Left lobe of liver (tissue), 2 donors: ENCODE results near the gene HPS1. TPM values are rescaled to one million over a fixed set of nuclear protein-coding genes. Genes with fewer than 3 reads are reported as not detected.

Experiments used
- ATAC-seq: fragments of 200-7000 bp; cut with Tn5 transposase; one replicate; pipeline ENCODE4 v1.9.1; 2020; ENCODE audit warnings: mild to moderate bottlenecking, moderate library complexity
- DNase-seq: peaks from one replicate; pipeline ENCODE4 v3.0.0-alpha.2; 2020; ENCODE audit warnings: low spot score
- total RNA-seq: library from RNA; stranded (reverse); gene quantifications from one replicate; pipeline ENCODE4 v1.2.1, GENCODE V29; 2021
- donor health status: DM: no; HTN: no; CAD: no; lungs with moderate emphysema.
- donor health status: DM: no; HTN: yes; CAD: no.

Gene HPS1
- total RNA-seq, 1 donor from 2014 or later: 26.0 TPM

- DNase-seq (no peak), ATAC-seq (no peak)
Measured at GRCh38 chr10:98433881-98434732, 12.6 kb downstream of the HPS1 start.

DNA sequence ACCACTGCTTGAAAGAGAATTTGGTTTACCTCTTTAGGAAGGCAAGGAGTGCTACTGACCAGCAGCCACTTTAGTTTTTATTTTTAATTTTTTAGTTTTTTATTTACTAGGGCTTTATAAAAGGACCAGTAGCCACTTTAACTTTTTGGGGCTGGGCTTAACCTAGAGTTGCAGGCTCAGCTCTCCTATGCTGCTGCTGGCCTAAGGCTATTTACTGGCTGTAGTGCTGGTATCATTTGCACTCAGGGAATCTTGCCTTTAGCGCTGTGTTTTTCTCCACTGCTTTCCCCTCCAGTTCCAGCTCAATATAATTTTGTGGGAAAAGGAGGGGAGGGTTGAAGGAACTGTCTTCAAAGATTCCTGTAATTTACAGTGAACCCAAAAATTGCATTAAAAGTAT, 13.4 kb downstream of the HPS1 start:
- no peak for ATAC-seq

GRCh38 chr10:98432330-98432729, 14.4 kb downstream of the HPS1 start:
- no peak for DNase-seq

More for the DNA sequence above, 13.4 kb downstream of the HPS1 start:
- no peak for DNase-seq

DNA sequence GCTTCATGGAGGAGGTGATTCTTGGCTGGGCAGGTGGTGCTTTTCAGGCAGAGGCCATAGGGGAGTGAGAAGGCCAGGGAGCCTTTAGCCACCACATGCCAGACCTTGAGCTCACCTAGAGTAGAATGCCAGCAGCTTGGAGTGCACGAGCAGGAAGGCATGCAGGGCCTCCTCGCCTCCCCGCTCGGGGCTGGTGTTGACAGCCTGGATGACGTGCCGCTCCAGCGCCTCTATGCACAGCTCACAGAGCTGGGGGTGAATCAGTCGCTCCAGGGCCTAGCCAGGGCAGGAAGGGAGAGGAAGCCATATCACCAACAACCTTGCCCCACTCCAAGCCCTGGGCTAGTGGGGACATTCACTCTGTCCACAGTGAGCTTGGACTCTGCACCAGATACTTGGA, 15.7 kb downstream of the HPS1 start:
- DNase-seq: no peak
- no peak for ATAC-seq

More at GRCh38 chr10:98432330-98432729, 14.4 kb downstream of the HPS1 start:
- no peak for ATAC-seq

DNA sequence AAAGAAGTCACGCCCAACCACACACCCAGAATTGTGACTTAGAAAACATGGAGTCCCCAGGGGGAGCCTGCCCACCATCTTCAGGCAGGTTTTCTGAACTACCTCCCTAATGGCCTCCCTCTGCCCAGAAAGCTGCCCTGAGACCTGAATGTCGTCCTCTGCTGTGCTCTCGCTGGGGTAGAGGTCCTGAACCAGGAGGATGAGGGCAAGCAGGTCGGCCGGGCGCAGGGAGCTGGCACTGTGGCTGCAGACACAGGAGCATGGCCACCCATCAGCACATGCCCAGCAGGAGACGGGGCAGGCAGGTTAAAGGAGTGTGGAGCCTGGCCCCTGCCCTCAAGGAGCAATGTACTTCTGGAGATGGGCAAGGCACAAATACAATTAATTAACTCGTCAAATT, 16.3 kb downstream of the HPS1 start:
- DNase-seq: no peak

GRCh38 chr10:98429320-98430072, 17.2 kb downstream of the HPS1 start:
- no peak for DNase-seq

More for the DNA sequence above, 16.3 kb downstream of the HPS1 start:
- no peak for ATAC-seq

GRCh38 chr10:98427011-98427515, 19.7 kb downstream of the HPS1 start:
- DNase-seq: no peak

More at GRCh38 chr10:98429320-98430072, 17.2 kb downstream of the HPS1 start:
- no peak for ATAC-seq

DNA sequence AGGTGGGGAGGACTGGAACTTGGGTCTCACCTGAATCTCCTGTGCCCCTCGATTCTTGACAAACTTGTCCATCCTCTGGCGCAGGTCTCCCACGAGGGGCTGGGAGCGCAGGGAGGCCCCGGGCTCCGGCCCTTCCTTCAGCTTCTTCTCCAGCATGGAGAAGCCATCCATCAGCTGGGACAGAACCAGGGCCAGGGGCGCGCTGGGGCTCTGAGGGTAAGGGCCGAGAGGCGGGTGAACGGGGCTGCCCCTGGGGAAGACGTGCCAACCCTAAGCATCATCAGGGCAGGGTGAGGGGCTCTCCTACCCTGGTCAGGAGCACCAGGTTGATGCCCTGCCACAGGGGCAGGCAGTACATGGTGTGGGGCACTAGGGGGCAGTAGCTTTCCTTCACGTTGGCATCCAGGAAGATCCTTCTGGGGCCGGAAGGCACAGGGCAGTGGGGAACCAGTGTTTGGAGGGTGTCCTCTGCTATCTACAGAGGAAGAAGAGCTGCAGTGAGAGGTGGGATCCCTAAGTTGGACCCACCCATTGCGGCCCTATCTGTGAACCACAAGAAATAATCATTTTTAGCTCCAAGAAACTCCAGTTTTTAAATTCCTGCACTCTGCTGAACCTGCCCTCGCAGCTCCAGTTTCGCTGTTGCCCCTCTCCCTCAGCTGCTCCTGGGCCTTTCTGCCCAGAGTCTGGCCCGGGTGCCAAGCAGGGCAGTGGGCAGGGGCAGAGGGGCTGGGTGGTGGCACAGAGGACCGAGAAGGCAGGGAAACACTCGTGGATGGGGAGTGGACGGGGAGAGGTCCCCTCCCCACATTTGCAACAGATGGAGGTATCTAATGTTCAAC, 21.0 kb downstream of the HPS1 start:
- ATAC-seq (peak; percentile 74), DNase-seq (peak; percentile 51)

More at GRCh38 chr10:98427011-98427515, 19.7 kb downstream of the HPS1 start:
- ATAC-seq: no peak

GRCh38 chr10:98424295-98425254, 22.2 kb downstream of the HPS1 start:
- no peak for ATAC-seq

GRCh38 chr10:98423691-98424120, 23.0 kb downstream of the HPS1 start:
- DNase-seq: peak; percentile 37
- ATAC-seq: no peak

More at GRCh38 chr10:98424295-98425254, 22.2 kb downstream of the HPS1 start:
- peak; percentile 42 for DNase-seq

DNA sequence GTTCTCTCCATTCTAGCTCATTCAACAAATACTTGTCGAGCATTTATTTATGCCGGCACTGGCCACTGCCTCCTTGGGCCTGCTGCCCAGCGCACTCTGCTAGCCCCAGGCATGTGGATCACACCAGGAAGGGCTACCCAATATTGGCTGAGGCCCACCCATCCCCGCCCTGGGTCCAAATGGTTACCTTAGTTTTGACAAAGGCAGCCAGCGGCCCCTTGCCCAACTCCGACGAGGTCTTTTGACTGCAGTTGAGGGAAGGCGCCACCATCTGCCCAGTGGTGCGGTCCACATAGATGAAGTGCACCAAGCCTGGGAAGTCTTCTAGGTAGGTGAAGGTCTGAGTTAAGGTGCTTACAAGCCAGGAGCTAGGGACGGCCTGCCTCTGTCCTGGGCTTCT, 24.6 kb downstream of the HPS1 start:
- DNase-seq (peak; percentile 38), ATAC-seq (no peak)

GRCh38 chr10:98420786-98421185, 25.9 kb downstream of the HPS1 start:
- ATAC-seq: peak; percentile 66
- DNase-seq: peak; percentile 82

DNA sequence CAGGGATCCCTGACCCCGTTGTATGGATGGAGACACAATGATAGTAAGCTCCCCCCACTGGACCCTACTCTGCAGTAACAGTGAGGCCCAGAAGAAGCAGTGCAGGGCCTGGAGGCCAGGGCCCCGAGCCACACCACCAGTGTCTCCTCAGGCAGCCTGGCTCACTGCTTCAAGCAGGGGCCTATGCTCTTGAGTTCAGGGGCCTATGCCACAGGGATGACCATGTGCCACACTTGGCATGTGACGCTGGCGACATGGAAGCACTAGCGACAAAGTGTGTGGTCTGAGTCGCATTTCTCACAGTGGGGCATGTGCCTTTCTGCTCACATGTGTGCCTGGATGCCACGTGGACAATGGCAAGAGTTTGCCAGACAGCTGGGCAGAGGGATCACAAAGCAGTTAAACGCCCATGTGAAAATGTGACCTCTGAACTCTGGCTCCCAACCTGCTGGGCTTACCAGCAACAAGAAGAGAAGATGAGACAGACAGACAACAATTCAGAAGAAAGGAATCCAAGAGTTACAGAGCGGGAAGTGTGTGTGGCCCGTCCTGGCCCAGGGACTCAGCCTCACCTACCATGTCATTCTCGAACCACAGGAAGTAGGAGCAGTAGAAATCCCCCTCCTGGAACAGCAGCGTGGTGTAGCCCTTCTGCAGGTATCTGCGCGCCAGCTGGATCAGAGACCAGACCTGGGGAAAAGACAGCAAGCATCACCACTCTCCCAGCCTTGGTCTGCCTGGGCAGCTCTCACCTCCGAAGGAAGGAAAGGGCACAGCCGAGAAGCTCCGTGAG, 27.1 kb downstream of the HPS1 start:
- peak; percentile 89 for DNase-seq
- ATAC-seq: peak; percentile 74

- DNase-seq: peak; percentile 39
- no peak for ATAC-seq
Measured at GRCh38 chr10:98418665-98419468, 27.9 kb downstream of the HPS1 start.

GRCh38 chr10:98417973-98418664, 28.6 kb downstream of the HPS1 start:
- peak; percentile 42 for DNase-seq

DNA sequence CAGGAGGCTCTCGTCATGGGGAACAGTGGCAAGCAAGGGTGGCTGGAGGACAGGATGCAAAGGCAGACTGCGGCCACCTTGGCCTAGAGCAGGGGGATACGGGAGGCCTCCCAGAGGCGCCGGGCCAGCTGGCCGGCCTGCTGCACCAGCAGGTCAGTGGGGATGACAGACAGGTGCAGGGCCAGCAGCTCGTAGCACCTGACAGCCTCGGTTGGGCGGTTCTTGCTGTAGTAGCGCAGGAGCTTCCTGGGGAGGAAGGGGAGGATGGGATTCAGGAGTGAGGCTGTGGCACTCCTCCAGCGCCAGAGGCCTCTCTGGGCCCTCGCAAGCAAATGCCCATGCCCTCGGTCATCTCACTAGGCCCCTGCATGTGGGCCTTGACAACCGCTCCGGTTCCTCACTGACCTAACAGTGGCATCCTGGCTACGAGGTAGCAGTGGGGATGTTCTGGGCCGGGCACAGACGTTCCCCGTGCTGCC, 29.2 kb downstream of the HPS1 start:
- DNase-seq (peak; percentile 42), ATAC-seq (no peak)

More at GRCh38 chr10:98417973-98418664, 28.6 kb downstream of the HPS1 start:
- ATAC-seq: no peak
